OCI-LY7 (cell line): ENCODE measurements around the gene RAN. TPM values are rescaled to one million over a fixed set of nuclear protein-coding genes. Genes with fewer than 3 reads are reported as not detected.

Experiments used
- BruUV-seq: library from RNA; stranded (reverse); fragments of 400-500 nt; replicated peaks from 2 replicates; lab custom pipeline; 2021; lab: Mats Ljungman, UMichigan
- CTCF ChIA-PET: fragments of 300-600 bp; sonication (Branson Sonifier 250); formaldehyde crosslinking; loops from one replicate; lab custom pipeline; 2022; ENCODE audit warnings: antibody characterized with exemption; ENCODE audit not compliant: unreplicated experiment; lab: Charles Lee
- POLR2A ChIA-PET: fragments of 300-600 bp; sonication (Branson Sonifier 250); formaldehyde crosslinking; loops from one replicate; lab custom pipeline; 2022; ENCODE audit warnings: antibody characterized with exemption; lab: Charles Lee
- DNase-seq: peaks from one replicate; pipeline ENCODE4 v3.0.0-alpha.2; 2015; ENCODE audit warnings: low spot score
- H2AFZ ChIP-seq: fragments of 200-600 bp; sonication (generic), shearing (Covaris generic); 2 replicates; pipeline ENCODE4 v1.6.1; 2014; ENCODE audit warnings: mild to moderate bottlenecking, antibody characterized with exemption, low read length, moderate library complexity
- H3K27ac ChIP-seq: fragments of 200-600 bp; sonication (generic); 2 replicates; pipeline ENCODE4 v1.5.1; 2014; ENCODE audit warnings: mixed run types, low read depth, mild to moderate bottlenecking, moderate library complexity, low read length, inconsistent platforms; ENCODE audit not compliant: poor library complexity, severe bottlenecking
- H3K36me3 ChIP-seq: fragments of 200-600 bp; sonication (generic); 2 replicates; pipeline ENCODE4 v1.6.1; 2014; ENCODE audit warnings: mild to moderate bottlenecking, antibody characterized with exemption, low read length, moderate library complexity, mixed read lengths; ENCODE audit not compliant: insufficient read depth
- H3K4me1 ChIP-seq: fragments of 200-600 bp; sonication (generic); 2 replicates; pipeline ENCODE4 v1.5.1; 2014; ENCODE audit warnings: mild to moderate bottlenecking, low read length; ENCODE audit not compliant: insufficient read depth, poor library complexity, severe bottlenecking
- H3K4me2 ChIP-seq: fragments of 200-600 bp; sonication (generic); 2 replicates; pipeline ENCODE4 v1.6.1; 2014; ENCODE audit warnings: mild to moderate bottlenecking, low read length
- H3K4me3 ChIP-seq: fragments of 200-600 bp; sonication (generic); 2 replicates; pipeline ENCODE4 v1.5.1; 2014; ENCODE audit warnings: mild to moderate bottlenecking, low read depth, low read length; ENCODE audit not compliant: poor library complexity, severe bottlenecking
- H3K79me2 ChIP-seq: fragments of 200-600 bp; sonication (generic); 2 replicates; pipeline ENCODE4 v1.6.1; 2016; ENCODE audit warnings: low read depth, mild to moderate bottlenecking, low read length, moderate library complexity, mixed read lengths; ENCODE audit not compliant: insufficient read depth
- H3K9me2 ChIP-seq: fragments of 200-600 bp; sonication (generic); 2 replicates; pipeline ENCODE4 v1.6.1; 2016; ENCODE audit warnings: mild to moderate bottlenecking, low read length, mixed read lengths; ENCODE audit not compliant: insufficient read depth
- H3K9me3 ChIP-seq: fragments of 200-600 bp; sonication (generic); 2 replicates; pipeline ENCODE4 v1.6.1; 2014; ENCODE audit warnings: mild to moderate bottlenecking, mixed run types, low read length, mixed read lengths
- H4K20me1 ChIP-seq: fragments of 200-600 bp; sonication (generic); 2 replicates; pipeline ENCODE4 v1.6.1; 2014; ENCODE audit warnings: mild to moderate bottlenecking, antibody characterized with exemption, low read length, moderate library complexity, mixed read lengths; ENCODE audit not compliant: insufficient read depth
- EZH2phosphoT487 ChIP-seq: fragments of 200-600 bp; sonication (generic); IDR thresholded peaks from 2 replicates; pipeline ENCODE4 v1.6.1; 2018; ENCODE audit warnings: low read depth, borderline replicate concordance, mild to moderate bottlenecking, mixed run types, antibody characterized with exemption, low read length, moderate library complexity, mixed read lengths
- intact Hi-C: fragments of 100-400 bp; cut with micrococcal nuclease; formaldehyde crosslinking; loops from one replicate; pipeline ENCODE4 v1.10.0; 2022; ENCODE audit not compliant: unreplicated experiment
- total RNA-seq, 2 experiments: library from RNA; depleted of rRNA in 1 of 2; stranded (reverse); fragments of >200 nt in 1 of 2; shearing (Covaris generic) in 1 of 2; gene quantifications; 2 replicates each; pipeline ENCODE4 v1.2.3, GENCODE V29; 2014 to 2022
- TF ChIP-seq, protein P1 (sequence below): fragments of 200-600 bp; sonication (generic); conservative IDR thresholded peaks from 2 replicates; pipeline ENCODE4 v1.5.1; 2014; ENCODE audit warnings: mild to moderate bottlenecking, antibody characterized with exemption, low read length, moderate library complexity, mixed read lengths

The RAN gene
- total RNA-seq, 2 experiments from 2014 or later: 1,462 to 1,957 TPM

DNA sequence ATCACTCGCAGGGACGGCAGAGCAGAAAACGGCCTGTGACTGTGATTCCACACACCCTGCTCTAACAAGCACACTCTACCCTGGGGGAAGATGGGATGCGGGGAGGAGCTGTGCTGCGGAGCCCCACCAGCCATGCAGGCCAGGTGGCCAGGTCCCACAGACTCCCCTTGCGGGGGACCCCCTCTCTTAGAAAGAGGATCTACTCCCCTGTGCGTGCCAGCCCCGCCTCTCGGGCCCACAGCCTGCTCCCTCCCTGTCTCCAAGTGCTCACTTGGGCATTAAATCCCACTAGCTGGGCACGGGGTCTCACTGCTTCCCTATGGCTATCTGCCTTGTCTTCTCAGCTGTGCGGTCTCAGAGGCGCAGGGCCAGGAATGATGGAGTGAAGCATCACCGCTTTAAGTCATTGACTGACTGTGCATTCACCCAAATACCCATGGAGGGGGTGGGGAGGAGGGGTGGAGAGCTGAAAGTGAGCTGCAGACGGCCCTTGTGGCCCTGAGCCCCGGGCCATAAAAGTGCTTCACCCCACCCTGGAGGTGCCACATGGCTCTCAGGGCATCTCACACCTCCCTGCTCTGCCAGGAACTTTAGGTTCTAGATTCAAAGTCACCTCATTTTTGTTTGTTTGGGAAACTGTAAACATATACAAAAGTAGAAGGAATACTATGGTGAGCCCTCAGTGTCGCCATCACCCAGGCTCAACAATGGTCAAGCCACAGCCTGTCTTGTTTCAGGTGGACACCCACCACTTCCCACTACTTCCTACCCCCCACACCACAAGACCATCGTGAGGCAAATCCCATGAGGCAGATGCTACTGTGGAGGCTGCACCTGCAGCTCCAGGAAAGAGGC is 42.2 kb upstream of the RAN start:
- ChIA-PET POLR2A (interaction anchor here (1.1 kb wide), 1 partner anchor 17 kb away, joined by 3 read pairs; no protein-coding TSS in a partner anchor), CTCF (no interaction called here)
- no peaks in the 10 kb centered on the region for H3K9me3 ChIP-seq
- H3K27ac ChIP-seq: no peak overlapping the region
- no peak overlapping the region for H3K4me3 ChIP-seq
- H4K20me1 ChIP-seq: no peaks in the 10 kb centered on the region
- TF ChIP-seq EZH2phosphoT487: no peak
- no peak overlapping the region for H2AFZ ChIP-seq
- H3K9me2 ChIP-seq: no peaks in the 10 kb centered on the region
- peaks cover 12% of the 10 kb centered on the region; the same call in 1 of the 2 replicates for H3K36me3 ChIP-seq
- no peak for DNase-seq
- no TSS peak for BruUV-seq
- intact Hi-C loops: loop anchor here (10.0 kb wide), 1 partner anchor 305 kb away; no protein-coding TSS in a partner anchor
- H3K79me2 ChIP-seq: no peaks in the 10 kb centered on the region
- peaks cover 8% of the 10 kb centered on the region for H3K4me1 ChIP-seq
- H3K4me2 ChIP-seq: no peak overlapping the region

- Histone ChIP-seq H3K9me3 (no peaks in the 10 kb centered on the region), H3K4me2 (no peak overlapping the region), H3K36me3 (peaks cover 8% of the 10 kb centered on the region; the same call in 1 of the 2 replicates), H3K27ac (no peak overlapping the region), H3K4me1 (peaks cover 8% of the 10 kb centered on the region), H2AFZ (no peak overlapping the region), H3K4me3 (no peak overlapping the region), H3K79me2 (no peaks in the 10 kb centered on the region), H4K20me1 (no peaks in the 10 kb centered on the region), H3K9me2 (no peaks in the 10 kb centered on the region)
- intact Hi-C loops: no loop called here
- no peak for DNase-seq
- ChIA-PET CTCF (no interaction called here), POLR2A (no interaction called here)
- BruUV-seq: no TSS peak
- TF ChIP-seq, protein P1, sequence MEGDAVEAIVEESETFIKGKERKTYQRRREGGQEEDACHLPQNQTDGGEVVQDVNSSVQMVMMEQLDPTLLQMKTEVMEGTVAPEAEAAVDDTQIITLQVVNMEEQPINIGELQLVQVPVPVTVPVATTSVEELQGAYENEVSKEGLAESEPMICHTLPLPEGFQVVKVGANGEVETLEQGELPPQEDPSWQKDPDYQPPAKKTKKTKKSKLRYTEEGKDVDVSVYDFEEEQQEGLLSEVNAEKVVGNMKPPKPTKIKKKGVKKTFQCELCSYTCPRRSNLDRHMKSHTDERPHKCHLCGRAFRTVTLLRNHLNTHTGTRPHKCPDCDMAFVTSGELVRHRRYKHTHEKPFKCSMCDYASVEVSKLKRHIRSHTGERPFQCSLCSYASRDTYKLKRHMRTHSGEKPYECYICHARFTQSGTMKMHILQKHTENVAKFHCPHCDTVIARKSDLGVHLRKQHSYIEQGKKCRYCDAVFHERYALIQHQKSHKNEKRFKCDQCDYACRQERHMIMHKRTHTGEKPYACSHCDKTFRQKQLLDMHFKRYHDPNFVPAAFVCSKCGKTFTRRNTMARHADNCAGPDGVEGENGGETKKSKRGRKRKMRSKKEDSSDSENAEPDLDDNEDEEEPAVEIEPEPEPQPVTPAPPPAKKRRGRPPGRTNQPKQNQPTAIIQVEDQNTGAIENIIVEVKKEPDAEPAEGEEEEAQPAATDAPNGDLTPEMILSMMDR: no peak
- TF ChIP-seq EZH2phosphoT487: no peak
Measured at GRCh38 chr12:130830246-130830551, 41.7 kb upstream of the RAN start.

- CTCF ChIA-PET: no interaction called here
- POLR2A ChIA-PET: interaction anchor here (0.6 kb wide), 1 partner anchor 19 kb away, joined by 3 read pairs; no protein-coding TSS in a partner anchor
Measured at GRCh38 chr12:130831246-130831645, 40.6 kb upstream of the RAN start.

More at GRCh38 chr12:130831246-130831645, 40.6 kb upstream of the RAN start:
- H3K27ac ChIP-seq: no peak overlapping the region
- BruUV-seq: no TSS peak
- 0 out of 2 replicates have a peak, but pooled peaks cover 5% of the 10 kb centered on the region for H3K79me2 ChIP-seq
- no peak overlapping the region for H2AFZ ChIP-seq
- peaks cover 5% of the 10 kb centered on the region; the same call in 1 of the 2 replicates for H3K36me3 ChIP-seq
- no peak for DNase-seq
- H3K4me2 ChIP-seq: no peak overlapping the region
- H3K9me3 ChIP-seq: no peaks in the 10 kb centered on the region
- TF ChIP-seq EZH2phosphoT487: no peak
- TF ChIP-seq, protein P1: no peak
- H3K9me2 ChIP-seq: no peaks in the 10 kb centered on the region
- no peak overlapping the region for H3K4me3 ChIP-seq
- peaks cover 8% of the 10 kb centered on the region for H3K4me1 ChIP-seq
- H4K20me1 ChIP-seq: no peaks in the 10 kb centered on the region
- intact Hi-C loops: no loop called here
